ENCODE measurements around the gene MXD4.

DNA sequence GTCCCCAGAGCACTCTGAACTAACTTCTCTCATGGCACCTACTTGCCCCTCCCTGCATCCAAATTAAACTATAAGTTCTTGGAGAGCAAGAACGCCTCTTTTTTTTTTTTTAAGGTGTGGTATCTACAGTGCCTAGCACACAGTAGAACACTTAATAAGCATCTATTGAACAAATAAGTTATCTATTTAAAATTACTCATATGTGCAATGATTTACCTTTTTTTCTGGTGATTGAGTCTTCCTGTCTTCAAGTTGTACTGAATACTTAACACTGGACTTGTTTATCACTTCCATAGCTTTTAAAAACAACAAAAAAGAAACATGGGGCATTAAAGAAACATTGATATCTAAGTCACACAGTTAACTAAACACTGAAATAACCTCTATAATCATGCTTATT, 49.1 kb downstream of the MXD4 start:
- no peak for TF ChIP-seq KDM1A (IDR thresholded peaks at IDR 0.05)
- TF ChIP-seq IRF1 (CRISPR knock-in tag; IDR thresholded peaks at IDR 0.05; ENCODE audit: borderline replicate concordance), result no peak
- no peak for TF ChIP-seq ZNF699 (CRISPR knock-in tag; IDR thresholded peaks at IDR 0.05; ENCODE audit: insufficient replicate concordance)
- no peak for TF ChIP-seq NCOA2 (IDR thresholded peaks at IDR 0.05; ENCODE audit: partially characterized antibody in 2 of 2)
- TF ChIP-seq ZBTB8A (IDR thresholded peaks at IDR 0.05; ENCODE audit: partially characterized antibody), result no peak
- TF ChIP-seq, protein P1, sequence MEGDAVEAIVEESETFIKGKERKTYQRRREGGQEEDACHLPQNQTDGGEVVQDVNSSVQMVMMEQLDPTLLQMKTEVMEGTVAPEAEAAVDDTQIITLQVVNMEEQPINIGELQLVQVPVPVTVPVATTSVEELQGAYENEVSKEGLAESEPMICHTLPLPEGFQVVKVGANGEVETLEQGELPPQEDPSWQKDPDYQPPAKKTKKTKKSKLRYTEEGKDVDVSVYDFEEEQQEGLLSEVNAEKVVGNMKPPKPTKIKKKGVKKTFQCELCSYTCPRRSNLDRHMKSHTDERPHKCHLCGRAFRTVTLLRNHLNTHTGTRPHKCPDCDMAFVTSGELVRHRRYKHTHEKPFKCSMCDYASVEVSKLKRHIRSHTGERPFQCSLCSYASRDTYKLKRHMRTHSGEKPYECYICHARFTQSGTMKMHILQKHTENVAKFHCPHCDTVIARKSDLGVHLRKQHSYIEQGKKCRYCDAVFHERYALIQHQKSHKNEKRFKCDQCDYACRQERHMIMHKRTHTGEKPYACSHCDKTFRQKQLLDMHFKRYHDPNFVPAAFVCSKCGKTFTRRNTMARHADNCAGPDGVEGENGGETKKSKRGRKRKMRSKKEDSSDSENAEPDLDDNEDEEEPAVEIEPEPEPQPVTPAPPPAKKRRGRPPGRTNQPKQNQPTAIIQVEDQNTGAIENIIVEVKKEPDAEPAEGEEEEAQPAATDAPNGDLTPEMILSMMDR (IDR thresholded peaks at IDR 0.05 in 2 of 3, conservative IDR thresholded peaks at IDR 0.05 in 1 of 3; ENCODE audit: insufficient read depth in 2 of 3, low read depth in 1 of 3, low read length in 3 of 3), result no peak
- TF ChIP-seq U2AF1 (optimal IDR thresholded peaks at IDR 0.05; ENCODE audit: low read depth, low read length), result no peak

Measured in K562 (cell line).